ENCODE data around the gene TNS3. TPM values are rescaled to one million over a fixed set of nuclear protein-coding genes. Genes with fewer than 3 reads are reported as not detected.

TNS3 gene
- total and polyA plus RNA-seq, 2 of the 13 experiments (the other 11 are each of a cell fraction or from before 2014, with no cell fraction given) = 52.9 to 55.7 TPM

DNA sequence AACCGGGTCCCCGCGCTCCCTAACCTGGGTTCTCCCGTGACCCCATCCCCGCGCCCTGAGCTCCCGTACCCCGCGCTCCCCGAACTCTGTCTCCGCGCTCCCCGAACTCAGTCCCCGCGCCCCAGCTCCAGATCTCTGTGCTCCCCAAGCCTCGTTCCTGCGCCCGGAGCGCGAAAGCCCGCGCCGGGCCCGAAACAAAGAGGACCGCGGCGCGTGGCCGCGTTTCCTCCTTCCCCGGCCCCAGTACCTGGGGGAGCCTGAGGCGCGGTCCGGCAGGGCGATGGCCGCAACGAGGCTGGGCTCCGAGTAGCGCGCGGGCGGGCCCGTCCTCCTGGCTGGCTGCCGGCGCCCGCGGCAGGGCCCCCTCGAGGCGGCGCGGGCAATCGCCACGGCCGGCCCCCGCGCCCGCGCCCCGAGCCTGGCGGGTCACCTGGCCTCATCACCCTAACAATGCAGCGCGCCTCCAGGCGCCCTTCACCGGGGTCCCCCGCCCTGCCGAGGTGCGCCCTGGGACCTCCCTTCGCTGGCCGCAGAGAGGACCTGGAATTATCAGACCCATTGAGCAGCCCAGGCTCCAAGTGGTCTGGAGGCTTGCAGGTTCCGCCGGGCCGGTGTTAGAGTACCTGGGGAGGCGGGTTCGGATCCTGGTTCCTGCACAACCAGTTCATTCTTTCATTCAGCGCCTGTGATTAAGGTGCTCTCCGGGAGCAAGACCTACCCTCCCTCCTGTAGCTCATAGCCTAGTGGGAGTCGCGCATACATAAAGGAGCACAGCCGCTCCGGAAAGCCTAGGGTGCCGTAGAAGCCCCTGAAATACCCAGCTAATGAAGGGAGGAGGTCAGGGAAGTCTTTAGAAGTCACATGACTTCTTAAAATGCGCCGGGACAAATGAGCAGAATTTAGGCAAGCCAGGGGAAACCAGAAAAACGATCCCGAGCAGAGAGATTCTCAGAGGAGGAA is at the start of gene TNS3 (continued):
- TF ChIP-seq ZNF639 (CRISPR knock-in tag; conservative IDR thresholded peaks at IDR 0.05) (0 out of 2 replicates have a peak, but pooled peaks have one; percentile 49), HNRNPK (IDR thresholded peaks at IDR 0.05; ENCODE audit: low read depth, low read length, poor library complexity, severe bottlenecking) (peak; percentile 83), ZNF761 (CRISPR knock-in tag; conservative IDR thresholded peaks at IDR 0.05) (0 out of 2 replicates have a peak, but pooled peaks have one; percentile 52), TEAD3 (CRISPR knock-in tag; optimal IDR thresholded peaks at IDR 0.05; ENCODE audit: borderline replicate concordance) (peak; percentile 11), SRY (CRISPR knock-in tag; IDR thresholded peaks at IDR 0.05) (peak; percentile 64; the same call in 1 of the 2 replicates), PHF8 (CRISPR knock-in tag; IDR thresholded peaks at IDR 0.05) (peak; percentile 63; the same call in 1 of the 2 replicates), IRF1 (CRISPR knock-in tag; IDR thresholded peaks at IDR 0.05; ENCODE audit: low read depth) (0 out of 2 replicates have a peak, but pooled peaks have one; percentile 40), ZNF891 (CRISPR knock-in tag; IDR thresholded peaks at IDR 0.05) (0 out of 2 replicates have a peak, but pooled peaks have one; percentile 12), ZFX (CRISPR knock-in tag; IDR thresholded peaks at IDR 0.05; ENCODE audit: low read depth) (peak; percentile 73), BRCA1 (CRISPR knock-in tag; IDR thresholded peaks at IDR 0.05) (0 out of 2 replicates have a peak, but pooled peaks have one; percentile 41), ZFP41 (CRISPR knock-in tag; IDR thresholded peaks at IDR 0.05; ENCODE audit: borderline replicate concordance) (no peak), POLR2AphosphoS5 (IDR thresholded peaks at IDR 0.05; ENCODE audit: low read depth, low read length) (0 out of 2 replicates have a peak, but pooled peaks have one; percentile 25), ZSCAN12 (CRISPR knock-in tag; IDR thresholded peaks at IDR 0.05) (0 out of 2 replicates have a peak, but pooled peaks have one; percentile 26)
- TF ChIP-seq, protein P1, sequence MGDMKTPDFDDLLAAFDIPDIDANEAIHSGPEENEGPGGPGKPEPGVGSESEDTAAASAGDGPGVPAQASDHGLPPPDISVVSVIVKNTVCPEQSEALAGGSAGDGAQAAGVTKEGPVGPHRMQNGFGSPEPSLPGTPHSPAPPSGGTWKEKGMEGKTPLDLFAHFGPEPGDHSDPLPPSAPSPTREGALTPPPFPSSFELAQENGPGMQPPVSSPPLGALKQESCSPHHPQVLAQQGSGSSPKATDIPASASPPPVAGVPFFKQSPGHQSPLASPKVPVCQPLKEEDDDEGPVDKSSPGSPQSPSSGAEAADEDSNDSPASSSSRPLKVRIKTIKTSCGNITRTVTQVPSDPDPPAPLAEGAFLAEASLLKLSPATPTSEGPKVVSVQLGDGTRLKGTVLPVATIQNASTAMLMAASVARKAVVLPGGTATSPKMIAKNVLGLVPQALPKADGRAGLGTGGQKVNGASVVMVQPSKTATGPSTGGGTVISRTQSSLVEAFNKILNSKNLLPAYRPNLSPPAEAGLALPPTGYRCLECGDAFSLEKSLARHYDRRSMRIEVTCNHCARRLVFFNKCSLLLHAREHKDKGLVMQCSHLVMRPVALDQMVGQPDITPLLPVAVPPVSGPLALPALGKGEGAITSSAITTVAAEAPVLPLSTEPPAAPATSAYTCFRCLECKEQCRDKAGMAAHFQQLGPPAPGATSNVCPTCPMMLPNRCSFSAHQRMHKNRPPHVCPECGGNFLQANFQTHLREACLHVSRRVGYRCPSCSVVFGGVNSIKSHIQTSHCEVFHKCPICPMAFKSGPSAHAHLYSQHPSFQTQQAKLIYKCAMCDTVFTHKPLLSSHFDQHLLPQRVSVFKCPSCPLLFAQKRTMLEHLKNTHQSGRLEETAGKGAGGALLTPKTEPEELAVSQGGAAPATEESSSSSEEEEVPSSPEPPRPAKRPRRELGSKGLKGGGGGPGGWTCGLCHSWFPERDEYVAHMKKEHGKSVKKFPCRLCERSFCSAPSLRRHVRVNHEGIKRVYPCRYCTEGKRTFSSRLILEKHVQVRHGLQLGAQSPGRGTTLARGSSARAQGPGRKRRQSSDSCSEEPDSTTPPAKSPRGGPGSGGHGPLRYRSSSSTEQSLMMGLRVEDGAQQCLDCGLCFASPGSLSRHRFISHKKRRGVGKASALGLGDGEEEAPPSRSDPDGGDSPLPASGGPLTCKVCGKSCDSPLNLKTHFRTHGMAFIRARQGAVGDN (CRISPR knock-in tag; IDR thresholded peaks at IDR 0.05) = peak; percentile 84
- TF ChIP-seq, protein P2, sequence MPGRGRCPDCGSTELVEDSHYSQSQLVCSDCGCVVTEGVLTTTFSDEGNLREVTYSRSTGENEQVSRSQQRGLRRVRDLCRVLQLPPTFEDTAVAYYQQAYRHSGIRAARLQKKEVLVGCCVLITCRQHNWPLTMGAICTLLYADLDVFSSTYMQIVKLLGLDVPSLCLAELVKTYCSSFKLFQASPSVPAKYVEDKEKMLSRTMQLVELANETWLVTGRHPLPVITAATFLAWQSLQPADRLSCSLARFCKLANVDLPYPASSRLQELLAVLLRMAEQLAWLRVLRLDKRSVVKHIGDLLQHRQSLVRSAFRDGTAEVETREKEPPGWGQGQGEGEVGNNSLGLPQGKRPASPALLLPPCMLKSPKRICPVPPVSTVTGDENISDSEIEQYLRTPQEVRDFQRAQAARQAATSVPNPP (CRISPR knock-in tag; IDR thresholded peaks at IDR 0.05) = 0 out of 2 replicates have a peak, but pooled peaks have one; percentile 68
- TF ChIP-seq, protein P3, sequence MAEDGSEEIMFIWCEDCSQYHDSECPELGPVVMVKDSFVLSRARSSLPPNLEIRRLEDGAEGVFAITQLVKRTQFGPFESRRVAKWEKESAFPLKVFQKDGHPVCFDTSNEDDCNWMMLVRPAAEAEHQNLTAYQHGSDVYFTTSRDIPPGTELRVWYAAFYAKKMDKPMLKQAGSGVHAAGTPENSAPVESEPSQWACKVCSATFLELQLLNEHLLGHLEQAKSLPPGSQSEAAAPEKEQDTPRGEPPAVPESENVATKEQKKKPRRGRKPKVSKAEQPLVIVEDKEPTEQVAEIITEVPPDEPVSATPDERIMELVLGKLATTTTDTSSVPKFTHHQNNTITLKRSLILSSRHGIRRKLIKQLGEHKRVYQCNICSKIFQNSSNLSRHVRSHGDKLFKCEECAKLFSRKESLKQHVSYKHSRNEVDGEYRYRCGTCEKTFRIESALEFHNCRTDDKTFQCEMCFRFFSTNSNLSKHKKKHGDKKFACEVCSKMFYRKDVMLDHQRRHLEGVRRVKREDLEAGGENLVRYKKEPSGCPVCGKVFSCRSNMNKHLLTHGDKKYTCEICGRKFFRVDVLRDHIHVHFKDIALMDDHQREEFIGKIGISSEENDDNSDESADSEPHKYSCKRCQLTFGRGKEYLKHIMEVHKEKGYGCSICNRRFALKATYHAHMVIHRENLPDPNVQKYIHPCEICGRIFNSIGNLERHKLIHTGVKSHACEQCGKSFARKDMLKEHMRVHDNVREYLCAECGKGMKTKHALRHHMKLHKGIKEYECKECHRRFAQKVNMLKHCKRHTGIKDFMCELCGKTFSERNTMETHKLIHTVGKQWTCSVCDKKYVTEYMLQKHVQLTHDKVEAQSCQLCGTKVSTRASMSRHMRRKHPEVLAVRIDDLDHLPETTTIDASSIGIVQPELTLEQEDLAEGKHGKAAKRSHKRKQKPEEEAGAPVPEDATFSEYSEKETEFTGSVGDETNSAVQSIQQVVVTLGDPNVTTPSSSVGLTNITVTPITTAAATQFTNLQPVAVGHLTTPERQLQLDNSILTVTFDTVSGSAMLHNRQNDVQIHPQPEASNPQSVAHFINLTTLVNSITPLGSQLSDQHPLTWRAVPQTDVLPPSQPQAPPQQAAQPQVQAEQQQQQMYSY (CRISPR knock-in tag; IDR thresholded peaks at IDR 0.05) = 0 out of 2 replicates have a peak, but pooled peaks have one; percentile 13

All from HepG2 (cell line).